ENCODE measurements around the gene CCDC91.

CCDC91 gene

GRCh38 chr12:28550757-28551704 is 360.8 kb downstream of the CCDC91 start:
- peak; percentile 98 for ATAC-seq
- TF ChIP-seq RARB (CRISPR knock-in tag; IDR thresholded peaks at IDR 0.05) (no peak), POU6F1 (CRISPR knock-in tag; IDR thresholded peaks at IDR 0.05; ENCODE audit: borderline replicate concordance, low read depth) (no peak), OSR1 (CRISPR knock-in tag; IDR thresholded peaks at IDR 0.05) (no peak), TCF4 (CRISPR knock-in tag; IDR thresholded peaks at IDR 0.05; ENCODE audit: borderline replicate concordance) (no peak), ISL1 (CRISPR knock-in tag; IDR thresholded peaks at IDR 0.05) (0 out of 2 replicates have a peak, but pooled peaks have one; percentile 35)

GRCh38 chr12:28552251-28552970 is 362.2 kb downstream of the CCDC91 start:
- no peak for ATAC-seq
- TF ChIP-seq CREB5 (CRISPR knock-in tag; IDR thresholded peaks at IDR 0.05; ENCODE audit: low read depth) = no peak
- no peak for TF ChIP-seq TSHZ2 (CRISPR knock-in tag; IDR thresholded peaks at IDR 0.05)
- TF ChIP-seq ZFP30 (CRISPR knock-in tag; IDR thresholded peaks at IDR 0.05) = no peak
- TF ChIP-seq SNAI2 (CRISPR knock-in tag; IDR thresholded peaks at IDR 0.05) = no peak
- no peak for TF ChIP-seq ZNF565 (CRISPR knock-in tag; conservative IDR thresholded peaks at IDR 0.05; ENCODE audit: low read depth)
- TF ChIP-seq PPARA (CRISPR knock-in tag; IDR thresholded peaks at IDR 0.05; ENCODE audit: borderline replicate concordance) = no peak
- TF ChIP-seq, protein P1, sequence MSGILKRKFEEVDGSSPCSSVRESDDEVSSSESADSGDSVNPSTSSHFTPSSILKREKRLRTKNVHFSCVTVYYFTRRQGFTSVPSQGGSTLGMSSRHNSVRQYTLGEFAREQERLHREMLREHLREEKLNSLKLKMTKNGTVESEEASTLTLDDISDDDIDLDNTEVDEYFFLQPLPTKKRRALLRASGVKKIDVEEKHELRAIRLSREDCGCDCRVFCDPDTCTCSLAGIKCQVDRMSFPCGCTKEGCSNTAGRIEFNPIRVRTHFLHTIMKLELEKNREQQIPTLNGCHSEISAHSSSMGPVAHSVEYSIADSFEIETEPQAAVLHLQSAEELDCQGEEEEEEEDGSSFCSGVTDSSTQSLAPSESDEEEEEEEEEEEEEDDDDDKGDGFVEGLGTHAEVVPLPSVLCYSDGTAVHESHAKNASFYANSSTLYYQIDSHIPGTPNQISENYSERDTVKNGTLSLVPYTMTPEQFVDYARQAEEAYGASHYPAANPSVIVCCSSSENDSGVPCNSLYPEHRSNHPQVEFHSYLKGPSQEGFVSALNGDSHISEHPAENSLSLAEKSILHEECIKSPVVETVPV (CRISPR knock-in tag; IDR thresholded peaks at IDR 0.05) = no peak
- TF ChIP-seq ZFP3 (CRISPR knock-in tag; IDR thresholded peaks at IDR 0.05) = no peak
- TF ChIP-seq ARNTL (CRISPR knock-in tag; IDR thresholded peaks at IDR 0.05; ENCODE audit: borderline replicate concordance, low read depth) = no peak
- TF ChIP-seq ESRRG (CRISPR knock-in tag; IDR thresholded peaks at IDR 0.05) = no peak
- TF ChIP-seq RARB (CRISPR knock-in tag; IDR thresholded peaks at IDR 0.05) = no peak
- TF ChIP-seq OSR1 (CRISPR knock-in tag; IDR thresholded peaks at IDR 0.05) = no peak
- no peak for TF ChIP-seq CSDC2 (CRISPR knock-in tag; IDR thresholded peaks at IDR 0.05)
- no peak for TF ChIP-seq ZNF8 (CRISPR knock-in tag; IDR thresholded peaks at IDR 0.05)
- TF ChIP-seq TCF4 (CRISPR knock-in tag; IDR thresholded peaks at IDR 0.05; ENCODE audit: borderline replicate concordance) = no peak

DNA sequence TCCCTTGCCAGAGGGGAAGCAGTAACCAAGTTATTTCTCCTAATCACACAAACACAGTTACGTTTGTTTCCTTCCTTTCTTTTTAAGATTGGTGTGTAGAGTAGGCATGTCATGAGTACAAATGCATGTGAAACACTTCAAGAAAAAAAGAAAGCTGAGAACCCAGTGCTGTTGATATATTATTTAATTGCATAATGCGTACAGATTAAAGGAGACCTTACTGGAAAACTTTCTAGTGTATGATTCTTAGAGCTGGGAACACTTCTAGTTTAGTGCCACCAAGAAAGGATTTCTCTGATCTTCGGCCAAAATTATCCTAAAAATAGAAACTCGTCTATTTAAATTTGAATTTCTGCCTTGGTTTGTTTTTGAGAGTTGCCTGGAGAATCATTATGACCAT is 365.5 kb downstream of the CCDC91 start:
- no peak for ATAC-seq
- no peak for TF ChIP-seq ARNTL (CRISPR knock-in tag; IDR thresholded peaks at IDR 0.05; ENCODE audit: borderline replicate concordance, low read depth)
- no peak for TF ChIP-seq GLIS3 (CRISPR knock-in tag; IDR thresholded peaks at IDR 0.05)
- no peak for TF ChIP-seq CREB5 (CRISPR knock-in tag; IDR thresholded peaks at IDR 0.05; ENCODE audit: low read depth)
- no peak for TF ChIP-seq TSHZ2 (CRISPR knock-in tag; IDR thresholded peaks at IDR 0.05)
- no peak for TF ChIP-seq ZNF8 (CRISPR knock-in tag; IDR thresholded peaks at IDR 0.05)
- TF ChIP-seq BACH2 (CRISPR knock-in tag; IDR thresholded peaks at IDR 0.05; ENCODE audit: borderline replicate concordance) = no peak
- TF ChIP-seq SNAI2 (CRISPR knock-in tag; IDR thresholded peaks at IDR 0.05) = no peak
- no peak for TF ChIP-seq ZNF565 (CRISPR knock-in tag; conservative IDR thresholded peaks at IDR 0.05; ENCODE audit: low read depth)
- TF ChIP-seq TCF4 (CRISPR knock-in tag; IDR thresholded peaks at IDR 0.05; ENCODE audit: borderline replicate concordance) = no peak
- TF ChIP-seq, protein P1 (CRISPR knock-in tag; IDR thresholded peaks at IDR 0.05) = no peak
- no peak for TF ChIP-seq ZFP3 (CRISPR knock-in tag; IDR thresholded peaks at IDR 0.05)

Measured in SK-N-SH treated with all-trans-retinoic acid at 6 μM for 48 hours (cell line).